ENCODE results near the gene ASB1. TPM values are rescaled to one million over a fixed set of nuclear protein-coding genes. Genes with fewer than 3 reads are reported as not detected.
"Not testable (repeated sequence)": the region's sequence is repeated elsewhere in the genome, so short reads cannot be mapped to it uniquely, and the experiment has no call there.

The ASB1 gene
- total RNA-seq, 3 donors from 2014 or later: 11.2 to 18.7 (median 18.4) TPM

- TF ChIP-seq CTCF (IDR thresholded peaks at IDR 0.05) (no peak), POLR2A (IDR thresholded peaks at IDR 0.05) (no peak), POLR2AphosphoS5 (IDR thresholded peaks at IDR 0.05) (no peak)
- no peaks in the 10 kb centered on the region for H3K27me3 ChIP-seq
- DNase-seq (ENCODE audit: low spot score in 2 of 2): no peak
- intact Hi-C loops (cut with DNase I; ENCODE audit: low total_unique reads): no loop called here
- no peaks in the 10 kb centered on the region for H3K9me3 ChIP-seq
- no peaks in the 10 kb centered on the region for H3K4me1 ChIP-seq
- H3K36me3 ChIP-seq: no peaks in the 10 kb centered on the region
- no peak overlapping the region for H3K4me3 ChIP-seq
- H3K27ac ChIP-seq: no peak overlapping the region
Observed at GRCh38 chr2:238404406-238405216, 22.1 kb upstream of the ASB1 start.

- H3K4me1 ChIP-seq; DNase-seq (ENCODE audit: low spot score in 2 of 2); H3K27ac ChIP-seq; intact Hi-C loops (cut with DNase I; ENCODE audit: low total_unique reads); H3K9me3 ChIP-seq; H3K4me3 ChIP-seq; H3K36me3 ChIP-seq; H3K27me3 ChIP-seq: not testable (repeated sequence)
Observed at GRCh38 chr2:238405217-238405555, 21.5 kb upstream of the ASB1 start.

- TF ChIP-seq POLR2AphosphoS5 (IDR thresholded peaks at IDR 0.05) (no peak), POLR2A (IDR thresholded peaks at IDR 0.05) (no peak), CTCF (IDR thresholded peaks at IDR 0.05) (no peak)
- H3K4me3 ChIP-seq: no peak overlapping the region
- DNase-seq (ENCODE audit: low spot score in 2 of 2): no peak
- no peaks in the 10 kb centered on the region for H3K36me3 ChIP-seq
- no peaks in the 10 kb centered on the region for H3K9me3 ChIP-seq
- no peaks in the 10 kb centered on the region for H3K27me3 ChIP-seq
- intact Hi-C loops (cut with DNase I; ENCODE audit: low total_unique reads): no loop called here
- no peaks in the 10 kb centered on the region for H3K4me1 ChIP-seq
- no peak overlapping the region for H3K27ac ChIP-seq
Observed at GRCh38 chr2:238406221-238406997, 20.3 kb upstream of the ASB1 start.

GRCh38 chr2:238406998-238407285 lies 19.8 kb upstream of the ASB1 start:
- Histone ChIP-seq H3K27ac (no peak overlapping the region), H3K27me3 (no peaks in the 10 kb centered on the region), H3K36me3 (no peaks in the 10 kb centered on the region), H3K4me3 (no peak overlapping the region), H3K9me3 (no peaks in the 10 kb centered on the region), H3K4me1 (no peaks in the 10 kb centered on the region)
- no peak for TF ChIP-seq CTCF (IDR thresholded peaks at IDR 0.05)
- no peak for TF ChIP-seq POLR2AphosphoS5 (IDR thresholded peaks at IDR 0.05)
- no peak for DNase-seq (ENCODE audit: low spot score in 2 of 2)
- intact Hi-C loops (cut with DNase I; ENCODE audit: low total_unique reads): no loop called here

GRCh38 chr2:238407566-238407965 lies 19.2 kb upstream of the ASB1 start:
- no peaks in the 10 kb centered on the region for H3K36me3 ChIP-seq
- H3K4me1 ChIP-seq: no peaks in the 10 kb centered on the region
- intact Hi-C loops (cut with DNase I; ENCODE audit: low total_unique reads): no loop called here
- no peak overlapping the region for H3K27ac ChIP-seq
- DNase-seq (ENCODE audit: low spot score in 2 of 2): no peak
- no peak overlapping the region for H3K4me3 ChIP-seq
- TF ChIP-seq POLR2AphosphoS5 (IDR thresholded peaks at IDR 0.05) (no peak), CTCF (IDR thresholded peaks at IDR 0.05) (no peak), POLR2A (IDR thresholded peaks at IDR 0.05) (no peak)
- H3K27me3 ChIP-seq: no peaks in the 10 kb centered on the region
- no peaks in the 10 kb centered on the region for H3K9me3 ChIP-seq
